ENCODE measurements around the gene THSD4. TPM values are rescaled to one million over a fixed set of nuclear protein-coding genes. Genes with fewer than 3 reads are reported as not detected.

THSD4 gene
- polyA plus RNA-seq, 2 of the 4 experiments (the other 2 are of a cell fraction), result 15.8 to 40.7 TPM

- no peak overlapping the region for H3K4me2 ChIP-seq
- DNase-seq (ENCODE audit: low read depth in 1 of 2, low spot score in 1 of 2) (no peak), ATAC-seq (no peak), FAIRE-seq (no peak)
- H3K27ac ChIP-seq, result no peak overlapping the region
- H3K4me3 ChIP-seq, result no peak overlapping the region
- TF ChIP-seq BCL3 (IDR thresholded peaks at IDR 0.05) (no peak), NFE2L2 (conservative IDR thresholded peaks at IDR 0.05; ENCODE audit: low read length) (no peak), CBX8 (IDR thresholded peaks at IDR 0.05) (no peak), TFCP2L1 (CRISPR knock-in tag; IDR thresholded peaks at IDR 0.05) (no peak), CHD2 (IDR thresholded peaks at IDR 0.05; ENCODE audit: low read length, partially characterized antibody) (no peak), HOXB13 (CRISPR knock-in tag; IDR thresholded peaks at IDR 0.05; ENCODE audit: low read depth) (no peak), ATOH8 (CRISPR knock-in tag; IDR thresholded peaks at IDR 0.05; ENCODE audit: low read depth) (no peak), FOSB (CRISPR knock-in tag; IDR thresholded peaks at IDR 0.05) (no peak), GATA3 (IDR thresholded peaks at IDR 0.05; ENCODE audit: borderline replicate concordance) (no peak), KDM5A (IDR thresholded peaks at IDR 0.05) (no peak)
- TF ChIP-seq, protein P1, sequence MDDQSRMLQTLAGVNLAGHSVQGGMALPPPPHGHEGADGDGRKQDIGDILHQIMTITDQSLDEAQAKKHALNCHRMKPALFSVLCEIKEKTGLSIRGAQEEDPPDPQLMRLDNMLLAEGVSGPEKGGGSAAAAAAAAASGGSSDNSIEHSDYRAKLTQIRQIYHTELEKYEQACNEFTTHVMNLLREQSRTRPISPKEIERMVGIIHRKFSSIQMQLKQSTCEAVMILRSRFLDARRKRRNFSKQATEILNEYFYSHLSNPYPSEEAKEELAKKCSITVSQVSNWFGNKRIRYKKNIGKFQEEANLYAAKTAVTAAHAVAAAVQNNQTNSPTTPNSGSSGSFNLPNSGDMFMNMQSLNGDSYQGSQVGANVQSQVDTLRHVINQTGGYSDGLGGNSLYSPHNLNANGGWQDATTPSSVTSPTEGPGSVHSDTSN (IDR thresholded peaks at IDR 0.05), result no peak
- ChIA-PET CTCF (interaction anchor here (0.8 to 3.8 kb wide), 7 partner anchors 16 to 236 kb away, joined by 3 to 20 read pairs (median 3); no protein-coding TSS in a partner anchor), POLR2A (no interaction called here)
- WGBS (ENCODE audit: missing lambda C conversion rate), result 96% methylated on average over 6 of the region's 6 CpGs
- H3K4me1 ChIP-seq, result peaks cover 24% of the 10 kb centered on the region
- no peaks in the 10 kb centered on the region for H3K9me3 ChIP-seq
Measured at GRCh38 chr15:71592203-71592602, 476.9 kb downstream of the THSD4 start.

GRCh38 chr15:71595846-71596553 lies 480.7 kb downstream of the THSD4 start:
- TF ChIP-seq FOXS1 (CRISPR knock-in tag; IDR thresholded peaks at IDR 0.05) (no peak), JUN (IDR thresholded peaks at IDR 0.05) (no peak), FOSL2 (IDR thresholded peaks at IDR 0.05) (no peak), FOSL2 (CRISPR knock-in tag; IDR thresholded peaks at IDR 0.05) (no peak), CBX8 (IDR thresholded peaks at IDR 0.05) (no peak), SREBF2 (IDR thresholded peaks at IDR 0.05) (no peak), PHF8 (IDR thresholded peaks at IDR 0.05; ENCODE audit: borderline replicate concordance, low read depth) (no peak), EP300 (IDR thresholded peaks at IDR 0.05) (no peak), CTCF (IDR thresholded peaks at IDR 0.05) (no peak), FOSB (CRISPR knock-in tag; IDR thresholded peaks at IDR 0.05) (no peak), KDM1A (IDR thresholded peaks at IDR 0.05; ENCODE audit: low read depth) (no peak), ZNF302 (CRISPR knock-in tag; IDR thresholded peaks at IDR 0.05) (no peak), JUNB (IDR thresholded peaks at IDR 0.05) (no peak)
- TF ChIP-seq, protein P2, sequence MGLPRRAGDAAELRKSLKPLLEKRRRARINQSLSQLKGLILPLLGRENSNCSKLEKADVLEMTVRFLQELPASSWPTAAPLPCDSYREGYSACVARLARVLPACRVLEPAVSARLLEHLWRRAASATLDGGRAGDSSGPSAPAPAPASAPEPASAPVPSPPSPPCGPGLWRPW (IDR thresholded peaks at IDR 0.05), result no peak
- CTCF ChIA-PET, result interaction anchor here (1.1 to 2.5 kb wide), 4 partner anchors 10 to 145 kb away, joined by 3 to 7 read pairs (median 4); no protein-coding TSS in a partner anchor
- H3K9me3 ChIP-seq, result no peaks in the 10 kb centered on the region
- no peak overlapping the region for H3K4me2 ChIP-seq
- H3K4me1 ChIP-seq, result peaks cover 36% of the 10 kb centered on the region
- ATAC-seq (no peak), FAIRE-seq (no peak), DNase-seq (ENCODE audit: low read depth in 1 of 2, low spot score in 1 of 2) (no peak)
- H3K4me3 ChIP-seq, result no peak overlapping the region
- WGBS (ENCODE audit: missing lambda C conversion rate), result 89% methylated on average over 6 of the region's 6 CpGs
- no peak overlapping the region for H3K27ac ChIP-seq
- POLR2A ChIA-PET, result no interaction called here

Data from A549 (cell line).